B cell (primary cell): Measurements from ENCODE around the gene TNNI3K. TPM values are rescaled to one million over a fixed set of nuclear protein-coding genes. Genes with fewer than 3 reads are reported as not detected.

Experiments
- ATAC-seq: fragments of 200-7000 bp; cut with Tn5 transposase; one replicate; pipeline ENCODE4 v1.10.0; 2021; ENCODE audit warnings: low read depth, mild to moderate bottlenecking, moderate number of reproducible peaks, moderate library complexity
- CTCF ChIA-PET: fragments of 350-600 bp; sonication (Branson Sonifier 250); formaldehyde crosslinking; loops from one replicate; lab custom pipeline; 2021; ENCODE audit warnings: antibody characterized with exemption, inconsistent platforms; lab: Charles Lee
- POLR2A ChIA-PET: fragments of 350-600 bp; sonication (Branson Sonifier 250); formaldehyde crosslinking; loops from one replicate; lab custom pipeline; 2021; ENCODE audit warnings: antibody characterized with exemption; lab: Charles Lee
- DNase-seq: peaks from one replicate; pipeline ENCODE4 v3.0.0; 2013
- H2AFZ ChIP-seq: 2 replicates; pipeline ENCODE4 v1.6.1; 2012; ENCODE audit warnings: mild to moderate bottlenecking, low read depth, low read length; ENCODE audit not compliant: insufficient read depth, poor library complexity, severe bottlenecking
- H3K27ac ChIP-seq, 2 donors: 1 replicate in 1 of 2; 2 replicates in 1 of 2; pipeline ENCODE4 v1.5.1; 2012 to 2013; ENCODE audit warnings: low read length in 2 of 2, mild to moderate bottlenecking in 2 of 2, moderate library complexity in 1 of 2
- H3K27me3 ChIP-seq, 4 experiments: fragments of 200-600 bp in 1 of 4; sonication (generic) in 1 of 4; replicated peaks in 1 of 4; 1 replicate in 2 of 4; 2 replicates in 2 of 4; pipeline versions ENCODE4 v1.6.1 to v1.7.0; 2013 to 2016; ENCODE audit warnings: low read length in 3 of 4, mild to moderate bottlenecking in 2 of 4, mixed read lengths in 1 of 4, moderate library complexity in 1 of 4; ENCODE audit not compliant: insufficient read depth in 4 of 4, control insufficient read depth in 3 of 4; ENCODE audit errors: control extremely low read depth in 1 of 4
- H3K36me3 ChIP-seq, 2 experiments: replicated peaks in 1 of 2; 1 replicate in 1 of 2; 2 replicates in 1 of 2; pipeline versions ENCODE4 v1.6.1 to v1.7.1; 2013; ENCODE audit warnings: low read length in 1 of 2; ENCODE audit not compliant: insufficient read depth in 2 of 2, control insufficient read depth in 1 of 2; ENCODE audit errors: control extremely low read depth in 1 of 2, extremely low read depth in 1 of 2
- H3K4me1 ChIP-seq, 2 donors: fragments of 200-600 bp in 1 of 2; sonication (generic) in 1 of 2; 1 replicate in 1 of 2; 2 replicates in 1 of 2; pipeline versions ENCODE4 v1.5.1 to v1.6.1; 2013 to 2017; ENCODE audit warnings: low read length in 2 of 2; ENCODE audit not compliant: control insufficient read depth in 2 of 2, insufficient read depth in 2 of 2
- H3K4me2 ChIP-seq: replicated peaks from 2 replicates; pipeline ENCODE3; 2012; ENCODE audit warnings: mild to moderate bottlenecking, low read depth, low read length; ENCODE audit not compliant: poor library complexity, severe bottlenecking
- H3K4me3 ChIP-seq, 5 experiments: fragments of 200-600 bp in 1 of 5; sonication (generic) in 1 of 5; 1 replicate in 3 of 5; 2 replicates in 2 of 5; pipeline versions ENCODE4 v1.5.1 to v1.7.0; 2011 to 2016; ENCODE audit warnings: low read length in 4 of 5, mild to moderate bottlenecking in 4 of 5, low read depth in 2 of 5, control low read depth in 1 of 5, moderate library complexity in 1 of 5; ENCODE audit not compliant: insufficient read depth in 1 of 5; ENCODE audit errors: control extremely low read depth in 1 of 5, extremely low read depth in 1 of 5
- H3K79me2 ChIP-seq: fragments of 200-600 bp; sonication (generic); one replicate; pipeline ENCODE4 v1.6.0; 2016; ENCODE audit warnings: low read length; ENCODE audit not compliant: control insufficient read depth, insufficient read depth
- H3K9ac ChIP-seq: fragments of 200-600 bp; sonication (generic); 2 replicates; pipeline ENCODE4 v1.6.1; 2017; ENCODE audit warnings: mild to moderate bottlenecking, low read length, moderate library complexity
- H3K9me3 ChIP-seq, 3 donors: one replicate each; pipeline versions ENCODE4 v1.6.1 to v1.7.1; 2013; ENCODE audit warnings: low read length in 2 of 3; ENCODE audit not compliant: control insufficient read depth in 2 of 3, insufficient read depth in 1 of 3; ENCODE audit errors: control extremely low read depth in 1 of 3
- H4K20me1 ChIP-seq: 2 replicates; pipeline ENCODE4 v1.6.0; 2012; ENCODE audit warnings: mild to moderate bottlenecking, low read length; ENCODE audit not compliant: insufficient read depth, control insufficient read depth, poor library complexity, severe bottlenecking
- H3K27ac Mint-ChIP-seq: one replicate; pipeline ENCODE4 v1.8.0; 2021; ENCODE audit warnings: mixed read lengths
- H3K27me3 Mint-ChIP-seq: one replicate; pipeline ENCODE4 v1.8.0; 2021; ENCODE audit warnings: mixed read lengths
- H3K4me1 Mint-ChIP-seq: one replicate; pipeline ENCODE4 v1.8.0; 2021; ENCODE audit warnings: mixed read lengths
- H3K4me3 Mint-ChIP-seq: one replicate; pipeline ENCODE4 v1.8.0; 2021; ENCODE audit warnings: mixed read lengths
- H3K9me3 Mint-ChIP-seq: one replicate; pipeline ENCODE4 v1.8.0; 2022; ENCODE audit warnings: mixed read lengths; ENCODE audit not compliant: insufficient read depth
- EZH2 ChIP-seq: IDR thresholded peaks from 2 replicates; pipeline ENCODE4 v1.6.1; 2012; ENCODE audit warnings: borderline replicate concordance, low read depth, mild to moderate bottlenecking, moderate library complexity, low read length; ENCODE audit not compliant: insufficient read depth, poor library complexity, severe bottlenecking
- WGBS: methylation state at CpG from one replicate; pipeline ENCODE4 v1.1.5; 2013; ENCODE audit warnings: missing lambda C conversion rate; ENCODE audit not compliant: insufficient coverage; 5-methylcytosine and 5-hydroxymethylcytosine counted together
- intact Hi-C: fragments of 100-400 bp; cut with micrococcal nuclease; formaldehyde crosslinking; loops from one replicate; pipeline ENCODE4 v1.10.0; 2022
- polyA plus RNA-seq: library from polyadenylated mRNA; depleted of rRNA; stranded (reverse); fragments of >200 nt; gene quantifications from 2 replicates; pipeline ENCODE4 v1.2.3, GENCODE V29; 2012
- total RNA-seq, 2 donors: library from RNA; stranded (reverse); fragments of 120-200 nt in 1 of 2; gene quantifications; 1 replicate in 1 of 2; 2 replicates in 1 of 2; pipeline versions ENCODE4 v1.2.3 to v1.2.4, GENCODE V29; 2013 to 2022
- TF ChIP-seq, protein P1 (sequence below): fragments of 200-600 bp; IDR thresholded peaks from one replicate; pipeline ENCODE4 v1.8.0; 2022; ENCODE audit warnings: antibody characterized with exemption, mild to moderate bottlenecking

Gene TNNI3K
- total and polyA plus RNA-seq, 2 donors (not counting 1 experiment from before 2014, with no cell fraction given): 0.52 to 3.1 TPM

DNA sequence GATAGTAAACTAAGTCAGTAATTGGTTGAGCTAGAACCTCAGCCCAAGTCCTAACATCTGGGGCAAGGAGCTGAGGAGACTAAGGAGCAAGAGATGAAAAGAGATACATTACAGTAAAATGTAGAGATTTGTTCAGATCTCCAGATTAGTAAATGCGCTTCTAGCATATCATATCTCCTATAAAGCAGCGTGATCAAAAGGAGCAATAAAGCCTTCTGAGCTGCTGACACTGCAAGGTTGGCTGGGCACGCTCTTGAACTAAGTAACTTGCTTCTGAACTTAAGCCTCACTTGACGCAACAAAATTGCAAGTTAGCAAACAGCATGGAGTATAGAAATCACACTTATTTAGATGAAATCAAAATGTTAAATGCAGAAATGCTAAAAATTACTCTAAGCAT is 196.3 kb downstream of the TNNI3K start:
- no peaks in the 10 kb centered on the region for H3K27me3 ChIP-seq
- Mint-ChIP-seq H3K9me3 (no peaks in the 10 kb centered on the region), H3K4me3 (no peak overlapping the region), H3K4me1 (no peaks in the 10 kb centered on the region), H3K27me3 (no peaks in the 10 kb centered on the region), H3K27ac (no peak overlapping the region)
- H3K9ac ChIP-seq: no peak overlapping the region
- POLR2A ChIA-PET: no interaction called here
- WGBS: 86% methylated on average over 3 of the region's 4 CpGs
- intact Hi-C loops: no loop called here
- H3K27ac ChIP-seq: no peak overlapping the region
- no peak overlapping the region for H2AFZ ChIP-seq
- CTCF ChIA-PET: no interaction called here
- no peaks in the 10 kb centered on the region for H3K36me3 ChIP-seq
- no peak for TF ChIP-seq EZH2
- ATAC-seq (no peak), DNase-seq (no peak)
- no peak overlapping the region for H3K4me3 ChIP-seq
- H3K9me3 ChIP-seq: no peaks in the 10 kb centered on the region
- no peaks in the 10 kb centered on the region for H3K79me2 ChIP-seq
- no peak overlapping the region for H3K4me2 ChIP-seq
- no peaks in the 10 kb centered on the region for H4K20me1 ChIP-seq
- no peaks in the 10 kb centered on the region for H3K4me1 ChIP-seq

DNA sequence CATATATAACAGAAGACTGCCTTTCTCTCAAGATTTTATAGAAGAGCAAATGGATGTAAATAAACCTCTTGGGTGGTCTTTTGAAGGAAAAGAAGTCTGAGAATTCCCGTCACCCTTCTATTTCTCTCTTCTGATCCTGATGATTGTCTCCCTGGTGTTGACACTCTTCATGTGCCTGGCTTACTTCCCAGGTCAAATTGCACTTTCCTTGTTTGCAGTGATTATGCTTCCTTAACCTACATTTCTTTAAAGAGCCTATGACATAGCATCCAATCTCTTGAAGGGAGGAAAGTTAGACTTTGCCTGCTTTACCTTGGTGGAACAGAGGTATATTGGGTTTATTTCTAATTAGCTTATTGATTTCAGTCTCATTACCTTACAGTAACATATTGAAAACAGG is 197.1 kb downstream of the TNNI3K start:
- H3K27ac Mint-ChIP-seq: no peak overlapping the region

More for the DNA sequence above, 197.1 kb downstream of the TNNI3K start:
- no peak overlapping the region for H3K9ac ChIP-seq
- TF ChIP-seq, protein P1, sequence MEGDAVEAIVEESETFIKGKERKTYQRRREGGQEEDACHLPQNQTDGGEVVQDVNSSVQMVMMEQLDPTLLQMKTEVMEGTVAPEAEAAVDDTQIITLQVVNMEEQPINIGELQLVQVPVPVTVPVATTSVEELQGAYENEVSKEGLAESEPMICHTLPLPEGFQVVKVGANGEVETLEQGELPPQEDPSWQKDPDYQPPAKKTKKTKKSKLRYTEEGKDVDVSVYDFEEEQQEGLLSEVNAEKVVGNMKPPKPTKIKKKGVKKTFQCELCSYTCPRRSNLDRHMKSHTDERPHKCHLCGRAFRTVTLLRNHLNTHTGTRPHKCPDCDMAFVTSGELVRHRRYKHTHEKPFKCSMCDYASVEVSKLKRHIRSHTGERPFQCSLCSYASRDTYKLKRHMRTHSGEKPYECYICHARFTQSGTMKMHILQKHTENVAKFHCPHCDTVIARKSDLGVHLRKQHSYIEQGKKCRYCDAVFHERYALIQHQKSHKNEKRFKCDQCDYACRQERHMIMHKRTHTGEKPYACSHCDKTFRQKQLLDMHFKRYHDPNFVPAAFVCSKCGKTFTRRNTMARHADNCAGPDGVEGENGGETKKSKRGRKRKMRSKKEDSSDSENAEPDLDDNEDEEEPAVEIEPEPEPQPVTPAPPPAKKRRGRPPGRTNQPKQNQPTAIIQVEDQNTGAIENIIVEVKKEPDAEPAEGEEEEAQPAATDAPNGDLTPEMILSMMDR: no peak
- TF ChIP-seq EZH2: no peak
- POLR2A ChIA-PET: no interaction called here
- H3K4me1 Mint-ChIP-seq: no peaks in the 10 kb centered on the region
- no peaks in the 10 kb centered on the region for H3K9me3 Mint-ChIP-seq
- no peaks in the 10 kb centered on the region for H3K36me3 ChIP-seq
- H3K4me3 ChIP-seq: no peak overlapping the region
- CTCF ChIA-PET: no interaction called here
- intact Hi-C loops: no loop called here
- no peaks in the 10 kb centered on the region for H3K79me2 ChIP-seq
- H3K27ac ChIP-seq: no peak overlapping the region
- no peak overlapping the region for H3K4me3 Mint-ChIP-seq
- no peaks in the 10 kb centered on the region for H3K4me1 ChIP-seq
- H2AFZ ChIP-seq: no peak overlapping the region
- no peaks in the 10 kb centered on the region for H3K27me3 ChIP-seq
- no peaks in the 10 kb centered on the region for H4K20me1 ChIP-seq
- DNase-seq (no peak), ATAC-seq (no peak)
- no peak overlapping the region for H3K4me2 ChIP-seq
- no peaks in the 10 kb centered on the region for H3K27me3 Mint-ChIP-seq
- H3K9me3 ChIP-seq: no peaks in the 10 kb centered on the region
- no CpG with 5 or more reads among the region's 1 CpG for WGBS
